Dendritic cell treated with granulocyte-macrophage colony-stimulating factor and Interleukin-4, amounts not matched to agents 40 ng/mL and 50 ng/mL, for 4 days (primary cell): ENCODE results near the gene EPHA4.

Source experiments
- H3K27ac Mint-ChIP-seq: one replicate; pipeline ENCODE4 v1.8.0; 2022; ENCODE audit warnings: mild to moderate bottlenecking, mixed read lengths
- H3K27me3 Mint-ChIP-seq: one replicate; pipeline ENCODE4 v1.8.0; 2022; ENCODE audit warnings: mild to moderate bottlenecking, mixed read lengths
- H3K36me3 Mint-ChIP-seq: one replicate; pipeline ENCODE4 v1.8.0; 2022; ENCODE audit warnings: low read depth, mixed read lengths
- H3K4me1 Mint-ChIP-seq: one replicate; pipeline ENCODE4 v1.8.0; 2022; ENCODE audit warnings: low read depth, mixed read lengths
- H3K4me3 Mint-ChIP-seq: one replicate; pipeline ENCODE4 v1.8.0; 2022; ENCODE audit warnings: mild to moderate bottlenecking, moderate library complexity, mixed read lengths
- H3K9me3 Mint-ChIP-seq: one replicate; pipeline ENCODE4 v1.8.0; 2022; ENCODE audit warnings: mixed read lengths
- intact Hi-C: fragments of 100-400 bp; cut with micrococcal nuclease; formaldehyde crosslinking; loops from one replicate; pipeline ENCODE4 v1.15.0; 2022

Gene EPHA4

GRCh38 chr2:221567809-221568208 lies 4.3 kb downstream of the EPHA4 start:
- Mint-ChIP-seq H3K9me3 (no peaks in the 10 kb centered on the region), H3K36me3 (no peaks in the 10 kb centered on the region), H3K27ac (no peak overlapping the region), H3K4me3 (no peak overlapping the region), H3K4me1 (peaks cover 22% of the 10 kb centered on the region), H3K27me3 (peaks cover 66% of the 10 kb centered on the region)
- intact Hi-C loops, result no loop called here

- Mint-ChIP-seq H3K4me3 (no peak overlapping the region), H3K27ac (no peak overlapping the region), H3K4me1 (peaks cover 18% of the 10 kb centered on the region), H3K36me3 (no peaks in the 10 kb centered on the region), H3K9me3 (no peaks in the 10 kb centered on the region), H3K27me3 (peaks cover 62% of the 10 kb centered on the region)
- intact Hi-C loops, result no loop called here
These were observed 4.8 kb downstream of the EPHA4 start for GRCh38 chr2:221567231-221567760.

- H3K4me1 Mint-ChIP-seq, result no peaks in the 10 kb centered on the region
These were observed 8.7 kb downstream of the EPHA4 start for GRCh38 chr2:221563270-221563985.

GRCh38 chr2:221562226-221562625 lies 9.9 kb downstream of the EPHA4 start:
- H3K4me3 Mint-ChIP-seq, result no peak overlapping the region
- H3K27me3 Mint-ChIP-seq, result peaks cover 12% of the 10 kb centered on the region
- intact Hi-C loops, result no loop called here
- H3K4me1 Mint-ChIP-seq, result no peaks in the 10 kb centered on the region
- no peaks in the 10 kb centered on the region for H3K36me3 Mint-ChIP-seq
- no peak overlapping the region for H3K27ac Mint-ChIP-seq
- no peaks in the 10 kb centered on the region for H3K9me3 Mint-ChIP-seq

More at GRCh38 chr2:221563270-221563985, 8.7 kb downstream of the EPHA4 start:
- Mint-ChIP-seq H3K27me3 (peaks cover 23% of the 10 kb centered on the region), H3K9me3 (no peaks in the 10 kb centered on the region), H3K27ac (no peak overlapping the region), H3K4me3 (no peak overlapping the region), H3K36me3 (no peaks in the 10 kb centered on the region)
- intact Hi-C loops, result no loop called here

GRCh38 chr2:221561770-221562169 lies 10.3 kb downstream of the EPHA4 start:
- Mint-ChIP-seq H3K9me3 (no peaks in the 10 kb centered on the region), H3K27me3 (peaks cover 10% of the 10 kb centered on the region), H3K4me3 (no peak overlapping the region), H3K36me3 (no peaks in the 10 kb centered on the region), H3K4me1 (no peaks in the 10 kb centered on the region), H3K27ac (no peak overlapping the region)
- intact Hi-C loops, result no loop called here

GRCh38 chr2:221559991-221560390 lies 12.1 kb downstream of the EPHA4 start:
- intact Hi-C loops, result no loop called here
- H3K27me3 Mint-ChIP-seq, result peaks cover 7% of the 10 kb centered on the region
- H3K9me3 Mint-ChIP-seq, result no peaks in the 10 kb centered on the region
- H3K4me1 Mint-ChIP-seq, result no peaks in the 10 kb centered on the region
- H3K27ac Mint-ChIP-seq, result no peak overlapping the region
- H3K4me3 Mint-ChIP-seq, result no peak overlapping the region
- no peaks in the 10 kb centered on the region for H3K36me3 Mint-ChIP-seq

GRCh38 chr2:221558107-221558506 lies 14.0 kb downstream of the EPHA4 start:
- H3K27me3 Mint-ChIP-seq, result peaks cover 2% of the 10 kb centered on the region
- no peak overlapping the region for H3K4me3 Mint-ChIP-seq
- no peak overlapping the region for H3K27ac Mint-ChIP-seq
- H3K4me1 Mint-ChIP-seq, result no peaks in the 10 kb centered on the region
- intact Hi-C loops, result no loop called here
- no peaks in the 10 kb centered on the region for H3K9me3 Mint-ChIP-seq
- H3K36me3 Mint-ChIP-seq, result no peaks in the 10 kb centered on the region

GRCh38 chr2:221555494-221555846 lies 16.6 kb downstream of the EPHA4 start:
- intact Hi-C loops, result no loop called here
- no peaks in the 10 kb centered on the region for H3K4me1 Mint-ChIP-seq
- H3K27me3 Mint-ChIP-seq, result no peaks in the 10 kb centered on the region
- no peak overlapping the region for H3K4me3 Mint-ChIP-seq
- no peaks in the 10 kb centered on the region for H3K9me3 Mint-ChIP-seq
- H3K36me3 Mint-ChIP-seq, result no peaks in the 10 kb centered on the region
- no peak overlapping the region for H3K27ac Mint-ChIP-seq

- no peaks in the 10 kb centered on the region for H3K9me3 Mint-ChIP-seq
- H3K4me1 Mint-ChIP-seq, result no peaks in the 10 kb centered on the region
- no peaks in the 10 kb centered on the region for H3K36me3 Mint-ChIP-seq
- no peak overlapping the region for H3K4me3 Mint-ChIP-seq
- no peaks in the 10 kb centered on the region for H3K27me3 Mint-ChIP-seq
- intact Hi-C loops, result no loop called here
- no peak overlapping the region for H3K27ac Mint-ChIP-seq
These were observed 17.2 kb downstream of the EPHA4 start for GRCh38 chr2:221554769-221555493.

- Mint-ChIP-seq H3K9me3 (no peaks in the 10 kb centered on the region), H3K4me3 (no peak overlapping the region), H3K27me3 (no peaks in the 10 kb centered on the region), H3K4me1 (no peaks in the 10 kb centered on the region), H3K27ac (no peak overlapping the region), H3K36me3 (no peaks in the 10 kb centered on the region)
- intact Hi-C loops, result no loop called here
These were observed 18.8 kb downstream of the EPHA4 start for GRCh38 chr2:221553333-221553732.

- intact Hi-C loops, result no loop called here
- H3K27ac Mint-ChIP-seq, result no peak overlapping the region
These were observed 19.8 kb downstream of the EPHA4 start for GRCh38 chr2:221552291-221552690.

GRCh38 chr2:221551864-221552263 lies 20.2 kb downstream of the EPHA4 start:
- Mint-ChIP-seq H3K9me3 (no peaks in the 10 kb centered on the region), H3K36me3 (no peaks in the 10 kb centered on the region), H3K27me3 (no peaks in the 10 kb centered on the region), H3K27ac (no peak overlapping the region), H3K4me3 (no peak overlapping the region), H3K4me1 (no peaks in the 10 kb centered on the region)
- intact Hi-C loops, result no loop called here

More at GRCh38 chr2:221552291-221552690, 19.8 kb downstream of the EPHA4 start:
- Mint-ChIP-seq H3K4me1 (no peaks in the 10 kb centered on the region), H3K36me3 (no peaks in the 10 kb centered on the region), H3K9me3 (no peaks in the 10 kb centered on the region), H3K27me3 (no peaks in the 10 kb centered on the region), H3K4me3 (no peak overlapping the region)

- H3K4me1 Mint-ChIP-seq, result no peaks in the 10 kb centered on the region
- H3K4me3 Mint-ChIP-seq, result no peak overlapping the region
- H3K27ac Mint-ChIP-seq, result no peak overlapping the region
- H3K27me3 Mint-ChIP-seq, result no peaks in the 10 kb centered on the region
- H3K9me3 Mint-ChIP-seq, result no peaks in the 10 kb centered on the region
- intact Hi-C loops, result no loop called here
- H3K36me3 Mint-ChIP-seq, result no peaks in the 10 kb centered on the region
These were observed 23.0 kb downstream of the EPHA4 start for GRCh38 chr2:221549143-221549542.

GRCh38 chr2:221546505-221547225 lies 25.4 kb downstream of the EPHA4 start:
- no peaks in the 10 kb centered on the region for H3K4me1 Mint-ChIP-seq
- H3K36me3 Mint-ChIP-seq, result no peaks in the 10 kb centered on the region
- no peaks in the 10 kb centered on the region for H3K9me3 Mint-ChIP-seq
- intact Hi-C loops, result no loop called here
- no peak overlapping the region for H3K27ac Mint-ChIP-seq
- no peak overlapping the region for H3K4me3 Mint-ChIP-seq
- no peaks in the 10 kb centered on the region for H3K27me3 Mint-ChIP-seq
